Fibroblast of lung (primary cell): ENCODE results near the gene STMN3. TPM values are rescaled to one million over a fixed set of nuclear protein-coding genes. Genes with fewer than 3 reads are reported as not detected.
"Not testable (repeated sequence)": the region's sequence is repeated elsewhere in the genome, so short reads cannot be mapped to it uniquely, and the experiment has no call there.

ENCODE experiments used
- DNase-seq, 2 donors: peaks; one replicate each; pipeline versions ENCODE4 v3.0.0 to v3.0.0-alpha.2; 2010; ENCODE audit warnings: low read depth in 2 of 2
- H2AFZ ChIP-seq: 2 replicates; pipeline ENCODE4 v1.5.1; 2012; ENCODE audit warnings: low read length, control low read depth, inconsistent platforms
- H3K27ac ChIP-seq: 2 replicates; pipeline ENCODE4 v1.5.1; 2011; ENCODE audit warnings: low read length, control low read depth; ENCODE audit not compliant: insufficient read depth
- H3K27me3 ChIP-seq: 2 replicates; pipeline ENCODE4 v1.5.1; 2011; ENCODE audit warnings: mild to moderate bottlenecking, low read length; ENCODE audit not compliant: control insufficient read depth, insufficient read depth
- H3K36me3 ChIP-seq: 2 replicates; pipeline ENCODE4 v1.5.1; 2011; ENCODE audit warnings: low read length; ENCODE audit not compliant: control insufficient read depth, insufficient read depth
- H3K4me1 ChIP-seq: 2 replicates; pipeline ENCODE4 v1.5.1; 2011; ENCODE audit warnings: low read length; ENCODE audit not compliant: control insufficient read depth, insufficient read depth; ENCODE audit errors: extremely low read depth
- H3K4me2 ChIP-seq: 2 replicates; pipeline ENCODE4 v1.5.1; 2011; ENCODE audit warnings: low read length, control low read depth; ENCODE audit not compliant: insufficient read depth; ENCODE audit errors: extremely low read depth
- H3K4me3 ChIP-seq, 4 experiments: fragments of 200-600 bp in 1 of 4; sonication (generic) in 1 of 4; replicated peaks in 1 of 4; 2 replicates each; pipeline ENCODE4 v1.5.1; 2011 to 2016; ENCODE audit warnings: low read length in 4 of 4, low read depth in 3 of 4, mild to moderate bottlenecking in 3 of 4, control low read depth in 2 of 4, inconsistent platforms in 1 of 4, mixed read lengths in 1 of 4; ENCODE audit not compliant: insufficient read depth in 1 of 4; ENCODE audit errors: control extremely low read depth in 1 of 4
- H3K79me2 ChIP-seq: 2 replicates; pipeline ENCODE4 v1.5.1; 2012; ENCODE audit warnings: mild to moderate bottlenecking, low read length, inconsistent platforms; ENCODE audit not compliant: control insufficient read depth, insufficient read depth
- H3K9ac ChIP-seq: 2 replicates; pipeline ENCODE4 v1.5.1; 2011; ENCODE audit warnings: mild to moderate bottlenecking, low read length, control low read depth; ENCODE audit not compliant: insufficient read depth
- H3K9me3 ChIP-seq: 2 replicates; pipeline ENCODE4 v1.5.1; 2012; ENCODE audit warnings: low read depth, low read length; ENCODE audit not compliant: control insufficient read depth, insufficient read depth
- H4K20me1 ChIP-seq: 2 replicates; pipeline ENCODE4 v1.5.1; 2011; ENCODE audit warnings: low read length; ENCODE audit not compliant: control insufficient read depth, insufficient read depth; ENCODE audit errors: extremely low read depth
- EZH2 ChIP-seq: IDR thresholded peaks from 2 replicates; pipeline ENCODE4 v1.5.1; 2012; ENCODE audit warnings: low read length, control low read depth, mild to moderate bottlenecking; ENCODE audit errors: missing control alignments
- polyA plus RNA-seq, 2 donors: library from polyadenylated mRNA; depleted of rRNA in 1 of 2; stranded (reverse) in 1 of 2; unstranded in 1 of 2; fragments of >200 nt; gene quantifications; 2 replicates each; pipeline ENCODE4 v1.2.1, GENCODE V29; 2011 to 2012; ENCODE audit warnings: missing spikeins in 1 of 2
- total RNA-seq: library from RNA; depleted of rRNA; stranded (reverse); fragments of >200 nt; gene quantifications from 2 replicates; pipeline ENCODE4 v1.2.1, GENCODE V29; 2014
- TF ChIP-seq, protein P1 (sequence below), 2 donors: IDR thresholded peaks in 1 of 2; conservative IDR thresholded peaks in 1 of 2; 1 replicate in 1 of 2; 2 replicates in 1 of 2; pipeline ENCODE4 v1.5.1; 2011 to 2012; ENCODE audit warnings: low read length in 2 of 2, control low read depth in 1 of 2, inconsistent platforms in 1 of 2, low read depth in 1 of 2, mild to moderate bottlenecking in 1 of 2

The STMN3 gene
- total and polyA plus RNA-seq, 2 donors (not counting 1 experiment from before 2014, with no cell fraction given): 3.7 to 34.3 TPM

DNA sequence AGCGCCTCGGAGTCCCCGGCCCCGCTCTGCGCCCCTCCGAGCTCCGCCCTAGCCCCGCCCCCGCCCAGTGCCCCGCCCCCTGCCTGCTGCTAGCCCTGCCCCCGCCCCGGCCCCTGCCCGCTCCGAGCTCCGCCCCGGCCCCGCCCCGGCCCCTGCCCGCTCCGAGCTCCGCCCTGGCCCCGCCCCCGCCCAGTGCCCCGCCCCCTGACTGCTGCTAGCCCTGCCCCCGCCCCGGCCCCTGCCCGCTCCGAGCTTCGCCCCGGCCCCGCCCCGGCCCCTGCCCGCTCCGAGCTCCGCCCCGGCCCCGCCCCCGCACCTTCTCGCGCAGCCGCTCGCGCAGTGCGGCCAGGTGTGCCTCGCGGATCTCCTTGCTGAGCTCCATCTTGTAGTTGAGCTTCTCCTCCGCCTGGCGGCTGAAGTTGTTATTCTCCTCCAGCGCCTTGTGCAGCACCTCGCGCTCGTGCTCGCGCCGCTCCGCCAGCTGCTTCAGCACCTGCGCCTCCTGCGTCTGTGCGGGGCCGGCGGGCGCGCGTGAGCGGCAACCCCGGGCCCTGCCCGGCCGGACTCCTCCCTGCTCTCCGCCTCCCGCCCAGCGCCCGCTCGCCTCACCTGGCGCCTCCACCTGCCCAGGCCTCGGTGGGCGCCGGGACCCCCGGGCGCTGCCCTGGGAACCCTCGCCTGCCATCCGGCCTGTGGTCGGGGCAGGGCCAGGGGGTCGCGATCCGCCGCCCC lies 11.3 kb downstream of the STMN3 start:
- no peaks in the 10 kb centered on the region for H3K4me1 ChIP-seq
- peak overlapping the region in 3 of 4 experiments; percentile 10 to 52 (median 29) for H3K4me3 ChIP-seq
- H3K9ac ChIP-seq: no peak overlapping the region
- peak overlapping the region; percentile 41 for H2AFZ ChIP-seq
- H4K20me1 ChIP-seq: no peaks in the 10 kb centered on the region
- TF ChIP-seq, protein P1, sequence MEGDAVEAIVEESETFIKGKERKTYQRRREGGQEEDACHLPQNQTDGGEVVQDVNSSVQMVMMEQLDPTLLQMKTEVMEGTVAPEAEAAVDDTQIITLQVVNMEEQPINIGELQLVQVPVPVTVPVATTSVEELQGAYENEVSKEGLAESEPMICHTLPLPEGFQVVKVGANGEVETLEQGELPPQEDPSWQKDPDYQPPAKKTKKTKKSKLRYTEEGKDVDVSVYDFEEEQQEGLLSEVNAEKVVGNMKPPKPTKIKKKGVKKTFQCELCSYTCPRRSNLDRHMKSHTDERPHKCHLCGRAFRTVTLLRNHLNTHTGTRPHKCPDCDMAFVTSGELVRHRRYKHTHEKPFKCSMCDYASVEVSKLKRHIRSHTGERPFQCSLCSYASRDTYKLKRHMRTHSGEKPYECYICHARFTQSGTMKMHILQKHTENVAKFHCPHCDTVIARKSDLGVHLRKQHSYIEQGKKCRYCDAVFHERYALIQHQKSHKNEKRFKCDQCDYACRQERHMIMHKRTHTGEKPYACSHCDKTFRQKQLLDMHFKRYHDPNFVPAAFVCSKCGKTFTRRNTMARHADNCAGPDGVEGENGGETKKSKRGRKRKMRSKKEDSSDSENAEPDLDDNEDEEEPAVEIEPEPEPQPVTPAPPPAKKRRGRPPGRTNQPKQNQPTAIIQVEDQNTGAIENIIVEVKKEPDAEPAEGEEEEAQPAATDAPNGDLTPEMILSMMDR (conservative IDR thresholded peaks at IDR 0.05 in 1 of 2, IDR thresholded peaks at IDR 0.05 in 1 of 2; ENCODE audit: low read depth in 1 of 2, low read length in 2 of 2): peak in 1 of 2 donors; percentile 18
- no peak for TF ChIP-seq EZH2
- no peaks in the 10 kb centered on the region for H3K9me3 ChIP-seq
- no peaks in the 10 kb centered on the region for H3K36me3 ChIP-seq
- H3K4me2 ChIP-seq: peak overlapping the region; percentile 78
- no peaks in the 10 kb centered on the region for H3K27me3 ChIP-seq
- H3K79me2 ChIP-seq: no peaks in the 10 kb centered on the region
- H3K27ac ChIP-seq: no peak overlapping the region
- DNase-seq: peak; percentile 68 to 78

DNA sequence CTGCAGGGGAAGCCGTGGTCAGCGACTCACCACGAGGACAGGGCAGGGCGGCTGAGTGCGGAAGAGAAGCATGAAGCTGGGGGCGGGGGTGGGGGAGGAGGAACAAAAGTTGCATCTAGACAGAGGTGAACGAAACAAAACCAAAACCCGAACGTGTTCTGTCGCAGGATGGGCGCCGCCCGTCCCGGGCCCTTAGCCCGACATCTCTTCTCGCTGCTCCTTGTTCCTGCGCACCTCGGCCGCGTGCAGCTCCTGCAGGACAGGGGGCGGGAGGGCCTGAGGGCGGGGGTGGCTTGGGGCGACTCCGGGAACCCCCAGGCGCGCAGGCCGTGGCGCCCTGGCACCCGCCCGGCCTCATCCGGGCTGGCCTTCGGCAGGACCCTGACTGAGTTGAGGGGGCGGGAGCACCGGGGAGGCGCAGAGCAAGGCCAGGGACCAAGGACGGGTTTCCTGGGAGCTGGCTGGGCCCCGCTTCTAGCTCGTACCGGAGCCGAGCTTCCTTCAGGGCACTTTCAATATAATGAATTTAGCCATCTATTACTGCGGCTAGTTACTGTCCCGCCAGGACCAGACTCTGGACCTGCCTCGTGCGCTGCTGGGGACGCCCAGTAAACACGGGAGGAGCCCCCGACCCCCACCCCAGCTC lies 12.0 kb downstream of the STMN3 start:
- DNase-seq: no peak
- TF ChIP-seq, protein P1 (conservative IDR thresholded peaks at IDR 0.05 in 1 of 2, IDR thresholded peaks at IDR 0.05 in 1 of 2; ENCODE audit: low read depth in 1 of 2, low read length in 2 of 2): no peak
- TF ChIP-seq EZH2: no peak
- Histone ChIP-seq H3K4me1 (no peaks in the 10 kb centered on the region), H3K27ac (no peak overlapping the region), H3K36me3 (no peaks in the 10 kb centered on the region), H3K9ac (peak overlapping the region; percentile 2), H3K79me2 (no peaks in the 10 kb centered on the region), H2AFZ (no peak overlapping the region), H4K20me1 (no peaks in the 10 kb centered on the region), H3K4me3 (peak overlapping the region in 3 of 4 experiments; percentile 17 to 39 (median 21)), H3K4me2 (peak overlapping the region; percentile 59), H3K27me3 (no peaks in the 10 kb centered on the region), H3K9me3 (no peaks in the 10 kb centered on the region)

DNA sequence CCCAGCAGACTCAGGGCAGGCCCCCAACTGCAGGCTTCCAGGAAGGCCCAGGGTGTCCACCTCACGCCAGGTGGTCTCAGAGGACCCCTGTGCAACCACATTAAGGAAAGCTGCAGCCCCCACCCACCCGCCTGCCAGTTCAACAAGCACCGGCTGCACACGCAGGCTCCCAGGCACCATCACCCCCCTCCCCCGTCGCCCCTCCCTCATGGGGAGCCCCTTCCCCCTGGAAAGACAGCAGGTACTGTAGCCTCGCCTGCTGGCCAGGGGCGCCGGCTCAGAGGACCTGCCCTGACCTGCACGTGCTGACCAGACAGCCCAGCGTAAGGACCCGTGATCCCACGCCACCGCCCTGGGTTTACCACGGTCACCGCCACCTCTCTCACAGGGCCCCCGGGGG lies 12.5 kb downstream of the STMN3 start:
- H3K9ac ChIP-seq, H3K4me1 ChIP-seq, H3K4me3 ChIP-seq, H2AFZ ChIP-seq, H4K20me1 ChIP-seq, H3K79me2 ChIP-seq, H3K27me3 ChIP-seq, H3K4me2 ChIP-seq, DNase-seq, H3K9me3 ChIP-seq, H3K36me3 ChIP-seq, H3K27ac ChIP-seq: not testable (repeated sequence)
